H1 (cell line): Measurements from ENCODE around the gene OR2L8. TPM values are rescaled to one million over a fixed set of nuclear protein-coding genes. Genes with fewer than 3 reads are reported as not detected.

Source experiments
- CTCF ChIA-PET: fragments of 300-600 bp; sonication (Branson Sonifier 250); formaldehyde crosslinking; loops from one replicate; lab custom pipeline; 2021; ENCODE audit not compliant: partially characterized antibody; lab: Charles Lee
- POLR2A ChIA-PET: fragments of 300-600 bp; sonication (Branson Sonifier 250); formaldehyde crosslinking; loops from one replicate; lab custom pipeline; 2021; ENCODE audit warnings: inconsistent platforms; ENCODE audit not compliant: partially characterized antibody; lab: Charles Lee
- DNase-seq, 2 experiments: peaks; one replicate each; pipeline versions ENCODE4 v3.0.0 to v3.0.0-alpha.2; 2010 to 2022; ENCODE audit warnings: low spot score in 2 of 2, low read depth in 1 of 2, mixed read lengths in 1 of 2
- FAIRE-seq: peaks from 2 replicates; lab custom pipeline; 2011; peaks lifted over from hg19 to GRCh38; lab: Jason Lieb, UNC
- H2AFZ ChIP-seq: 2 replicates; pipeline ENCODE4 v1.8.1; 2012; ENCODE audit warnings: low read length, inconsistent platforms
- H2AK5ac ChIP-seq: 2 replicates; pipeline ENCODE4 v1.6.1; 2013; ENCODE audit warnings: low read depth, low read length
- H2BK120ac ChIP-seq: replicated peaks from 2 replicates; pipeline ENCODE3; 2013; ENCODE audit warnings: low read depth, low read length, inconsistent platforms
- H2BK12ac ChIP-seq: 2 replicates; pipeline ENCODE4 v1.6.1; 2013; ENCODE audit warnings: low read depth, low read length
- H2BK15ac ChIP-seq: 2 replicates; pipeline ENCODE4 v1.6.1; 2013; ENCODE audit warnings: low read length
- H2BK20ac ChIP-seq: 2 replicates; pipeline ENCODE4 v1.6.1; 2013; ENCODE audit warnings: low read length
- H2BK5ac ChIP-seq: 2 replicates; pipeline ENCODE4 v1.6.1; 2013; ENCODE audit warnings: low read depth, low read length
- H3K14ac ChIP-seq: 2 replicates; pipeline ENCODE4 v1.6.1; 2013; ENCODE audit warnings: inconsistent platforms; ENCODE audit not compliant: insufficient read length
- H3K18ac ChIP-seq: 2 replicates; pipeline ENCODE4 v1.6.1; 2013; ENCODE audit warnings: low read length; ENCODE audit errors: extremely low read depth
- H3K23ac ChIP-seq: 2 replicates; pipeline ENCODE4 v1.6.1; 2013; ENCODE audit warnings: inconsistent platforms; ENCODE audit not compliant: insufficient read length
- H3K23me2 ChIP-seq: 2 replicates; pipeline ENCODE4 v1.6.1; 2013; ENCODE audit warnings: low read depth, low read length
- H3K27ac ChIP-seq: 2 replicates; pipeline ENCODE4 v1.6.1; 2011; ENCODE audit warnings: low read depth, low read length, inconsistent platforms
- H3K27me3 ChIP-seq, 4 experiments: replicated peaks in 1 of 4; 1 replicate in 1 of 4; 2 replicates in 3 of 4; pipeline versions ENCODE4 v1.6.1 to v1.8.1; 2011 to 2013; ENCODE audit warnings: low read length in 3 of 4, mild to moderate bottlenecking in 3 of 4, inconsistent platforms in 2 of 4, mixed read lengths in 2 of 4, moderate library complexity in 1 of 4; ENCODE audit not compliant: control insufficient read depth in 3 of 4, insufficient read depth in 3 of 4; ENCODE audit errors: extremely low read depth in 1 of 4
- H3K36me3 ChIP-seq, 4 experiments: 2 replicates each; pipeline versions ENCODE4 v1.6.1 to v1.8.1; 2011 to 2013; ENCODE audit warnings: mild to moderate bottlenecking in 4 of 4, low read length in 3 of 4, moderate library complexity in 2 of 4, control low read depth in 1 of 4, inconsistent platforms in 1 of 4; ENCODE audit not compliant: insufficient read depth in 4 of 4, control insufficient read depth in 2 of 4
- H3K4ac ChIP-seq: replicated peaks from 2 replicates; pipeline ENCODE3; 2013; ENCODE audit warnings: low read length, low read depth, mixed read lengths, inconsistent platforms; ENCODE audit not compliant: insufficient read length
- H3K4me1 ChIP-seq, 4 experiments: replicated peaks in 1 of 4; 1 replicate in 1 of 4; 2 replicates in 3 of 4; pipeline versions ENCODE4 v1.6.1 to v1.8.1; 2011 to 2013; ENCODE audit warnings: low read length in 3 of 4, inconsistent platforms in 2 of 4, mixed read lengths in 1 of 4; ENCODE audit not compliant: insufficient read depth in 4 of 4, control insufficient read depth in 3 of 4
- H3K4me2 ChIP-seq, 2 experiments: 2 replicates each; pipeline versions ENCODE4 v1.6.1 to v1.8.1; 2011 to 2013; ENCODE audit warnings: low read depth in 2 of 2, low read length in 2 of 2, control low read depth in 1 of 2, inconsistent platforms in 1 of 2, mild to moderate bottlenecking in 1 of 2; ENCODE audit not compliant: insufficient read depth in 1 of 2
- H3K4me3 ChIP-seq, 4 experiments: fragments of 200-600, 300-600 bp in 1 of 4; sonication (generic), shearing (Covaris generic), sonication (Bioruptor Twin) in 1 of 4; 2 replicates each; pipeline versions ENCODE4 v1.5.1 to v1.8.1; 2011 to 2016; ENCODE audit warnings: low read length in 4 of 4, low read depth in 3 of 4, control low read depth in 2 of 4, inconsistent platforms in 2 of 4, mild to moderate bottlenecking in 2 of 4, mixed read lengths in 1 of 4, moderate library complexity in 1 of 4; ENCODE audit not compliant: insufficient read depth in 2 of 4; ENCODE audit errors: extremely low read depth in 1 of 4
- H3K56ac ChIP-seq: replicated peaks from 2 replicates; pipeline ENCODE3; 2013; ENCODE audit warnings: low read depth, mild to moderate bottlenecking, mixed read lengths, low read length, inconsistent platforms; ENCODE audit not compliant: insufficient read length
- H3K79me1 ChIP-seq: 2 replicates; pipeline ENCODE4 v1.6.1; 2013; ENCODE audit warnings: low read depth, low read length, control low read depth
- H3K79me2 ChIP-seq, 2 experiments: 2 replicates each; pipeline versions ENCODE4 v1.6.1 to v1.8.1; 2012 to 2013; ENCODE audit warnings: low read length in 2 of 2, mild to moderate bottlenecking in 2 of 2, inconsistent platforms in 1 of 2; ENCODE audit not compliant: insufficient read depth in 2 of 2, control insufficient read depth in 1 of 2
- H3K9ac ChIP-seq, 4 experiments: replicated peaks in 1 of 4; 1 replicate in 1 of 4; 2 replicates in 3 of 4; pipeline versions ENCODE4 v1.6.1 to v1.8.1; 2011 to 2013; ENCODE audit warnings: low read depth in 3 of 4, low read length in 3 of 4, control low read depth in 2 of 4, mild to moderate bottlenecking in 2 of 4, moderate library complexity in 2 of 4, inconsistent platforms in 1 of 4; ENCODE audit errors: extremely low read depth in 1 of 4
- H3K9me3 ChIP-seq, 2 experiments: 2 replicates each; pipeline versions ENCODE4 v1.6.1 to v1.8.1; 2012 to 2013; ENCODE audit warnings: mild to moderate bottlenecking in 2 of 2, moderate library complexity in 2 of 2, control low read depth in 1 of 2, inconsistent platforms in 1 of 2, low read depth in 1 of 2, low read length in 1 of 2, mixed read lengths in 1 of 2; ENCODE audit not compliant: insufficient read depth in 2 of 2
- H4K20me1 ChIP-seq, 2 experiments: replicated peaks in 1 of 2; 2 replicates each; pipeline versions ENCODE3 to v1.8.1; 2011 to 2013; ENCODE audit warnings: inconsistent platforms in 2 of 2, low read length in 2 of 2, mild to moderate bottlenecking in 1 of 2; ENCODE audit not compliant: insufficient read depth in 2 of 2, control insufficient read depth in 1 of 2
- H4K5ac ChIP-seq: 2 replicates; pipeline ENCODE4 v1.6.1; 2013; ENCODE audit warnings: low read length, low read depth, mixed read lengths, inconsistent platforms; ENCODE audit not compliant: insufficient read length
- H4K8ac ChIP-seq: 2 replicates; pipeline ENCODE4 v1.8.0; 2013; ENCODE audit warnings: mild to moderate bottlenecking, moderate library complexity, low read length, inconsistent platforms; ENCODE audit not compliant: insufficient read depth; ENCODE audit errors: extremely low read depth
- H4K91ac ChIP-seq: replicated peaks from 2 replicates; pipeline ENCODE3; 2013; ENCODE audit warnings: low read length, mixed read lengths, inconsistent platforms; ENCODE audit not compliant: insufficient read length
- BCL11A ChIP-seq, 2 experiments: IDR thresholded peaks; one replicate each; pipeline ENCODE4 v1.6.1; 2011; ENCODE audit warnings: low read depth in 2 of 2, low read length in 2 of 2, mild to moderate bottlenecking in 2 of 2
- CHD1 ChIP-seq: IDR thresholded peaks from 2 replicates; pipeline ENCODE4 v1.6.1; 2012; ENCODE audit warnings: low read depth, low read length, improper control_type of control experiment
- CHD2 ChIP-seq: IDR thresholded peaks from 2 replicates; pipeline ENCODE4 v1.6.1; 2012; ENCODE audit warnings: low read length, improper control_type of control experiment
- GTF2F1 ChIP-seq: IDR thresholded peaks from 2 replicates; pipeline ENCODE4 v1.6.1; 2012; ENCODE audit warnings: low read depth, low read length, improper control_type of control experiment, borderline replicate concordance
- NRF1 ChIP-seq: IDR thresholded peaks from 2 replicates; pipeline ENCODE4 v1.6.1; 2011; ENCODE audit warnings: mild to moderate bottlenecking, low read depth, low read length, improper control_type of control experiment
- PHF8 ChIP-seq: fragments of 200-600 bp; sonication (generic); conservative IDR thresholded peaks from 2 replicates; pipeline ENCODE4 v1.7.1; 2012; ENCODE audit warnings: low read depth, mild to moderate bottlenecking, inconsistent platforms, low read length, moderate library complexity
- SAP30 ChIP-seq: fragments of 300-600 bp; sonication (generic); IDR thresholded peaks from 2 replicates; pipeline ENCODE4 v1.7.1; 2012; ENCODE audit warnings: low read length, moderate library complexity, mild to moderate bottlenecking, inconsistent platforms; ENCODE audit not compliant: insufficient read depth, insufficient replicate concordance
- SIN3A ChIP-seq, 2 experiments: IDR thresholded peaks in 1 of 2; conservative IDR thresholded peaks in 1 of 2; 2 replicates each; pipeline ENCODE4 v1.6.1; 2011 to 2012; ENCODE audit warnings: low read length in 2 of 2, improper control_type of control experiment in 1 of 2, low read depth in 1 of 2, mild to moderate bottlenecking in 1 of 2
- ZNF274 ChIP-seq: IDR thresholded peaks from 2 replicates; pipeline ENCODE4 v1.7.0; 2012; ENCODE audit warnings: low read length, borderline replicate concordance; ENCODE audit errors: extremely low read depth
- WGBS, 2 experiments: shearing (Covaris generic) in 1 of 2; methylation state at CpG; one replicate each; pipeline versions ENCODE4 v1.1.6 to v1.1.7; 2013 to 2015; ENCODE audit warnings: low lambda C conversion rate in 2 of 2, mixed read lengths in 2 of 2, inconsistent platforms in 1 of 2, low coverage in 1 of 2, missing lambda C conversion rate in 1 of 2; ENCODE audit not compliant: insufficient replicate concordance in 2 of 2, insufficient coverage in 1 of 2, insufficient read length in 1 of 2; ENCODE audit errors: extremely low coverage in 1 of 2, missing lambda C conversion rate in 1 of 2; 5-methylcytosine and 5-hydroxymethylcytosine counted together
- polyA plus RNA-seq, 7 experiments: library from polyadenylated mRNA; depleted of rRNA in 3 of 7; stranded (reverse) in 5 of 7; unstranded in 2 of 7; fragments of >200 nt in 5 of 7; fragments of 200-250 nt in 2 of 7; gene quantifications; 1 replicate in 5 of 7; 2 replicates in 1 of 7; 4 replicates in 1 of 7; pipeline versions ENCODE4 v1.2.1 to v1.2.3, GENCODE V29; 2011 to 2013; ENCODE audit warnings: missing spikeins in 2 of 7, mixed read lengths in 2 of 7
- total RNA-seq: library from RNA; stranded (reverse); fragmentation: NEBNext Ultra II Directional; extraction: Animal tissue kit (Norgen Biotek cat#: 25700); gene quantifications from 2 replicates; pipeline ENCODE4 v1.2.1, GENCODE V29; 2021
- TF ChIP-seq, protein P1 (sequence below): IDR thresholded peaks from 2 replicates; pipeline ENCODE4 v1.6.1; 2012; ENCODE audit warnings: inconsistent platforms
- TF ChIP-seq, protein P2 (sequence below): IDR thresholded peaks from 2 replicates; pipeline ENCODE4 v1.6.1; 2012; ENCODE audit warnings: inconsistent platforms

Gene OR2L8
- total and polyA plus RNA-seq, 2 of the 8 experiments (the other 6 are each of a cell fraction or from before 2014, with no cell fraction given): not detected

- H3K18ac ChIP-seq: no peak overlapping the region
- H3K9me3 ChIP-seq: peaks cover 52 to 53% of the 10 kb centered on the region in 2 experiments
- H3K23ac ChIP-seq: no peak overlapping the region
- H3K27me3 ChIP-seq: no peaks in the 10 kb centered on the region
- no peaks in the 10 kb centered on the region for H3K79me2 ChIP-seq
- H2BK20ac ChIP-seq: no peak overlapping the region
- no peak overlapping the region for H4K5ac ChIP-seq
- H2BK5ac ChIP-seq: no peak overlapping the region
- no peak overlapping the region for H2BK12ac ChIP-seq
- H3K36me3 ChIP-seq: no peaks in the 10 kb centered on the region
- no peak overlapping the region for H3K14ac ChIP-seq
- ChIA-PET POLR2A (no interaction called here), CTCF (interaction anchor here (1.0 kb wide), 1 partner anchor 21 kb away, joined by 3 read pairs; no protein-coding TSS in a partner anchor)
- 54% methylated on average over 4 of the region's 4 CpGs; no CpG with 5 or more reads in 1 of the 2 experiments for WGBS, 2 experiments
- no peak overlapping the region for H4K8ac ChIP-seq
- H3K4ac ChIP-seq: no peak overlapping the region
- H3K23me2 ChIP-seq: no peaks in the 10 kb centered on the region
- no peak overlapping the region for H2BK15ac ChIP-seq
- H3K4me3 ChIP-seq: no peak overlapping the region
- FAIRE-seq: no peak
- no peak for DNase-seq
- no peak overlapping the region for H3K56ac ChIP-seq
- H3K79me1 ChIP-seq: no peaks in the 10 kb centered on the region
- no peak overlapping the region for H2AK5ac ChIP-seq
- H3K9ac ChIP-seq: no peak overlapping the region
- no peak overlapping the region for H3K27ac ChIP-seq
- no peak overlapping the region for H2AFZ ChIP-seq
- H4K20me1 ChIP-seq: no peaks in the 10 kb centered on the region
- H4K91ac ChIP-seq: no peak overlapping the region
- no peak overlapping the region for H2BK120ac ChIP-seq
- no peaks in the 10 kb centered on the region for H3K4me1 ChIP-seq
- no peak overlapping the region for H3K4me2 ChIP-seq
- TF ChIP-seq BCL11A (IDR thresholded peaks at IDR 0.05; ENCODE audit: low read depth in 2 of 2, low read length in 2 of 2): no peak
- TF ChIP-seq CHD1: no peak
- TF ChIP-seq GTF2F1: no peak
- TF ChIP-seq PHF8: no peak
- TF ChIP-seq, protein P1, sequence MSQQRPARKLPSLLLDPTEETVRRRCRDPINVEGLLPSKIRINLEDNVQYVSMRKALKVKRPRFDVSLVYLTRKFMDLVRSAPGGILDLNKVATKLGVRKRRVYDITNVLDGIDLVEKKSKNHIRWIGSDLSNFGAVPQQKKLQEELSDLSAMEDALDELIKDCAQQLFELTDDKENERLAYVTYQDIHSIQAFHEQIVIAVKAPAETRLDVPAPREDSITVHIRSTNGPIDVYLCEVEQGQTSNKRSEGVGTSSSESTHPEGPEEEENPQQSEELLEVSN: no peak
- TF ChIP-seq, protein P2, sequence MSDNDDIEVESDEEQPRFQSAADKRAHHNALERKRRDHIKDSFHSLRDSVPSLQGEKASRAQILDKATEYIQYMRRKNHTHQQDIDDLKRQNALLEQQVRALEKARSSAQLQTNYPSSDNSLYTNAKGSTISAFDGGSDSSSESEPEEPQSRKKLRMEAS: no peak
- no peak for TF ChIP-seq NRF1
- TF ChIP-seq CHD2: no peak
- TF ChIP-seq SIN3A (conservative IDR thresholded peaks at IDR 0.05 in 1 of 2, IDR thresholded peaks at IDR 0.05 in 1 of 2; ENCODE audit: low read depth in 1 of 2, low read length in 2 of 2): no peak
- no peak for TF ChIP-seq ZNF274
- no peak for TF ChIP-seq SAP30
Measured at GRCh38 chr1:247914941-247915662, 33.6 kb upstream of the OR2L8 start.
